Measurements from ENCODE around the gene PLAC9. TPM values are rescaled to one million over a fixed set of nuclear protein-coding genes. Genes with fewer than 3 reads are reported as not detected.
A peak's percentile ranks its signal among the peaks of the same experiment; 100 is the strongest.
"Not testable (repeated sequence)": the region's sequence is repeated elsewhere in the genome, so short reads cannot be mapped to it uniquely, and the experiment has no call there.

Gene PLAC9, protein sequence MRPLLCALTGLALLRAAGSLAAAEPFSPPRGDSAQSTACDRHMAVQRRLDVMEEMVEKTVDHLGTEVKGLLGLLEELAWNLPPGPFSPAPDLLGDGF
- 5.0 TPM for total RNA-seq

DNA sequence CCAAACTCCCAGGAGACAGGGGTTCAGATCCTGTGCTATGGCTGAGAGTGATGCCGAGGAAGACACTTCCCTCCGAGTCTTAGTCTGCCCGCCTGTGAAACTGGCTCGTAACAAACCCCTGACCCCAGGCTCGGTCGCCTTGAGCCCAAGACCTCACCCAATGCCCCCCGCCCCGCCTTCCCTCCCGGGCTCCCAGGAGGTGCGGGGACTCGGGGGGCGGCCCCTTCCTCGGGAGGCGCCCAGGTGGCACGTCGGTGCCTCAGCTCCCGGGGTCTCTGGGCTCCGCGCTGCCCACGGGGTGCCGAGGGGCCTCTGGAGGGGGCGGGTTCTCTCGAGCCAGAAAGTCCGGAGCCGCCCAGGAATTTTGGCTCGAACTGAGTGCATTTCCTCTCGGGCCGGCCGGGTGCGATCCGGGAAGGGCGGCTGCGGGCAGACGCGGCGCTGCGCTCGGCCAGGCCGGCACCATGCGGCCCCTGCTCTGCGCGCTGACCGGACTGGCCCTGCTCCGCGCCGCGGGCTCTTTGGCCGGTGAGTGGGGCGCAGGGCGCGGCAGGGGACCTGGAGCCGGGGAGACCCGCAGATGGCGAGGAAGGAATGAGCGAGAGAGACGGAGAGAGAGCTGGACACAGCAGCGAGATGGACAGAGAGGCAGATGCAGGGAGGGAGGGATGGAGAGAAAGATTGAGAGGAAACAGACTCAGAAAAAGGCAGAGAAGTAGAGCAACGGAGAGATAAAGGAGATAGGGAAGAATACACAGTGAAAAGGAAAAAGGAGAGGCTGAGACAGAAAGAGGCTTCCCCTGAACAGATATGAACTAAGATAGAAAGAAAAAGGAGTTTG, at the start of gene PLAC9:
Gene PLAC9, plus strand, starts transcription at position 432 of the 841 bp plus-strand sequence. Its CDS starts 33 bp downstream, at position 465.
- peak; percentile 57 for ATAC-seq

DNA sequence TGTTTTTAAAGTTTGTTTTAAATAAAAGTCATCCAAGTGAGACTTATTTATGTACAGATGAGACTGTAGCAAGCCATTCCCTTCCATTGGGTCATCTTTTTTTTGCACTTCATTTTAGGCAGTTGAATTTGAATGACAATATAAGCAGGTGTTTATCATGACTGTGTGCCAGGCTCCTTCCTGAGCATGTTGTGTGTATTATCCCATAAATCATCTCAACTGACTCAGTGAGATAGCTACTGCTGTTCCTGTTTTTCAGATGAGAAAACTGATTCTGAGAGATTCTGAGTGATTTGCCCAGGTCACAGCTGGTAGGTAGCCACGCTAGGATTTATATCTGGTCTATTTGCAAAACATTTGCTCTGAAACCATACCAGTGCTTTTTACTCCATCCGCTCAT, 42.4 kb upstream of the PLAC9 start:
- no peak for ATAC-seq

DNA sequence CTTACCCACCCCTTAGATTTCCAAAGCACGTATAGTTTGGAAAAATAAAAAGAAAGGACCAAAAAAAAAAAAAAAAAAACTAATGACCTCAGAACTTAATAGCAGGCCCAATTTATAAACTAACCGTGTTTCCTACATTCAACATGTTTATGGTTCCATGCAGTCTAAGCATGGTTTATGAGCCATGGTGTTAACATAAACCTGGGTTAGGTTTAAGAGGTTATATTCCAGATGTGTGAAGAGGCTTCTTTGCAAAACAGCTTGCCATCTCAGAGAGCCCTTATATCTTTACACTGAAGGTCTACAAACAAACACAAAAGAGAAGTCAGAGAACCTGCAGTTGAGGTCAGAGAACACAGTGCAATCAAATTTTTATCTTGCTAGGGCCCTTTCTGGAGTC, 38.3 kb upstream of the PLAC9 start:
- ATAC-seq = no peak

DNA sequence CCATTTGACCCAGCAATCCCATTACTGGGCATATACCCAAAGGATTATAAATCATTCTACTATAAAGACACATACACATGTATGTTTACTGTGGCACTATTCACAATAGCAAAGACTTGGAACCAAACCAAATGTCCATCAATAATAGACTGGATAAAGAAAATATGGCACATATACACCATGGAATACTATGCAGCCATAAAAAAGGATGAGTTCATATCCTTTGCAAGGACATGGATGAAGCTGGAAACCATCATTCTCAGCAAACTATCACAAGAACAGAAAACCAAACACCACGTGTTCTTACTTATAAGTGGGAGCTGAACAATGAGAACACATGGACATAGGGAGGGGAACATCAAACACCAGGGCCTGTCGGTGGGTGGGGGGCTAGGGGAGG, 34.3 kb upstream of the PLAC9 start:
- not testable (repeated sequence) for ATAC-seq

DNA sequence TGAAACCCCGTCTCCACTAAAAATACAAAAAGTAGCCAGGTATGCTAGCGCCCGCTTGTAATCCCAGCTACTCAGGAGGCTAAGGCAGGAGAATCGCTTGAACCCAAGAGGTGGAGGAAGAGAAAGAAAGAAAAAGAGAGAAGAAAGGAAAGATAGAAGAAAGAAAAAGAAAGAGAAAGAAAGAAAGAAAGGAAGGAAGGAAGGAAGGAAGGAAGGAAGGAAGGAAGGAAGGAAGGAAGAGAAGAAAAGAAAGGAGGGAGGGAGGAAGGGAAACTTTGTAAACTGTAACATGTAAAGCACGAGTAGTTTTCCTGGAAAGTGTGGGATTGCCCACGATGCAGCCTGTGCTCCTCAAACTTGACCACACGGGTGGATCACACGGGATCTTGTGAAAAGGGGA, 33.2 kb upstream of the PLAC9 start:
- ATAC-seq = not testable (repeated sequence)

DNA sequence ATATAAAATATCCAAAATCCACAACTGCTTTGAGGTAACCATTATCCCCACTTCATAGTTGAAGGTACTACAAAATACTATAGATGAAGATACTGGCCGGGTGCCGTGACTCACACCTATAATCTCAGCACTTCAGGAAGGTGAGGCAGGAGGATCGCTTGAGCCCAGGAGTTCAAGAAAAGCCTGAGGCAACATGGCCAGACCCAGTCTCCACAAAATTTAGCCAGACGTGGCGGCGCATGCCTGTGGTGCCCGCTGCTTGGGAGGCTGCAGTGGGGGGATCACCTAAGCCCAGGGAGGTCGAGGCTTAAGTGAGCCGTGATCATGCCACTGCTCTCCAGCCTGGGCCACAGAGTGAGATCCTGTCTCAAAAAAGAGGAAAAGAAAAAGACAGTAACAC, 32.4 kb upstream of the PLAC9 start:
- ATAC-seq = peak; percentile 45

DNA sequence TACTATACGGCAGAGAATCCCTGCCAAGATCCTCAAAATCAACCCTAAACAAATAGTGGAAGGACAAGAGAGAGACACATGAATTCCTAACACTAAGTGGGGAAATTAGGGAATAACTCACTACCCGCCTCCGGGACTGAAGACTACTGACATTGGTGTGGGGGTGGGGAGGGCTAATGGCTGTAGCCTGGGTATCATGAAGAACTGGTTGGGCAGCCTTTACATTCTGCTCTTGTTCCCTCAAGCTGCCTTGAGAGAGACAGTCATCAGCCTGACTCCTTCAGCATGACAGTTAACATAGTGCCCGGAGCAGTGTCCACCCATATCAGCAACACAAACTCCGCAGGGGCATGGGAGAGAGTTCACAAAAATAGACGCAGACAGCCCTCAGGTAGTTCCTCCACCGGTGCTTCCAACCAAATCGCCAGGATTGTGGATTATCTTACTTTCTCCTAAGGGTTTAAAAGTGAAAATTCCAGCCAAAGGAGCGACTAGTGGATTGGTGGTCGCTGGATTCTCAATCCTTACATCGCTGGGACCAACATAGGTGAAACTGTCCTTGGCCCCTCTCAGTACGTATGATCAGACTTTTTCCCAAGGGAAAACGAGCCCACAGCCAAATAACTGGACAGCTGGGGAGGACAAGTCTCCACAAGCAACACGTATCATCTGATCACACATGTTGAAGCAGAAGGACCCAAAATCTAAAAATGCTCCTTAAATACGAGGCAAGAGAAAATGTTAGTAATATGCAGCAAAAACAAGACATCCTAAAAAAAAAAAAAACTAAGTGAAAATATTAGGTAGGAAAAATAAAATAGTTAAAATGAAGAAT, 31.5 kb upstream of the PLAC9 start:
- ATAC-seq = peak; percentile 92

DNA sequence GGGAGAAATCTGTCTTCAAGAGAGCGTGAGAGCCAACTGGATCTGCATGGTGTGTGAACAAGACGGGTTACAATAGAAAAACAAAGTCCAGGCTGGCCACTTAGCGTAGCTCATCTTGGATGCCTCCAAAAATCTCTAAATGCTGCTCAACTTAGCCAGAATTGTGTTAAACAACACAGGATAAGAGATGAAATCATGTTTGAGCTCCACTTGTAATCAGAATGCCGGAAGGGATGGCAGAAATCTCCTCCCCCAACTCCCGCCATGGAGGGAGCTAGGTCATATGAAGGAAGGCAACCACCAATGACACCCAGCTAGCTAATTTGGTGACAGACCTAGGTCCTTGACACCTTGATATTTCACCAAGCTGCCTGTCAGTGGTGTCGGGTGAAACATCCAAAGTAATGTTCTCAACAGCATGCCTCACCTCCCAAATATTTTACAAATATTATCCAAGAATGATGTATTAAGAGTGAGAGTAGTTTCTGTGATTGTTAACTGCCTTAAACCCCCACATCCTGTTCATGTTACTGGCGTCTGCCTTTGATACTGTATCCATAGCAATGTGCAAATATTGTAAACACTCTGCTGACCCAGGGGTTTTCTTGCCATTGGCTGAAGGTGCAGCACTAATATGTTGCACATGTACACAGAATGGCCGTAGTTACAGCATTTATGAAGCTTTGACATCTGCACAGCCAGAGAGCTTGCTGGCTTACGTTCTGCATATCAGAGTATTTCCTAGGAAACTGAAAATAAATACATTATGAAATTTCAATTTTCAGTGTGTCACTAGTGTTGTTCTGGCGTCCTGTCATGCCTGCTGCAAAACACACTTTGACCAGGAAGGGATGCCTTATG, 28.2 kb upstream of the PLAC9 start:
- ATAC-seq = no peak

DNA sequence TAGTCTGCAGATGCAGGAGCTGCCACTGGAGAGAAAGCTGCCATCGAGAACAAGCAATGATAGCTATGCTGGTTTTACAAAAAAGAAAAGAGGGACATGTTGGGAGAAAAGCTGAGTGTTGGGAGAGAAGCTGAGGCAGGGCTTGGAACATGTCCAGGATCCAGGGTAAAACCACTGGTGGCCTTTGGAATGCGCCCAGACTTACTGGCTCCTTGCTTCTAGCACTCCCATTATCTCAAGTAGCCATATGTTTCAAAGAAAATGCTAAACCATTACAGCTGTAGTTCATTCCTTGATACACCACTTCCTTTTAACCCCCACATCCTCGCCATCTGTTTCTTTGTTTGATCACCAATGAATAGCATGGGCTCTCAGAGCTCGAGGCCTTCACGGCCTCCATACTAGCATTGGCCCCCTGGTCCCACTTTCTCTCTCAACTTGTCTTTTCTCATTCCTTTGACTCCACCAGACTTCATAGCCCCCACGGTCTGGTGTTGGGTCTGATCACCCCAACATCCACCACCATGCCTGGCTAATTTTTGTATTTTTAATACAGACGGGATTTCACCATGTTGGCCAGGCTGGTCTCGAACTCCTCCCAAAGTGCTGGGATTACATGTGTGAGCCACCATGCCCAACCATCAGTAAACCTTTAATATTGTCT, 23.8 kb upstream of the PLAC9 start:
- ATAC-seq = no peak

DNA sequence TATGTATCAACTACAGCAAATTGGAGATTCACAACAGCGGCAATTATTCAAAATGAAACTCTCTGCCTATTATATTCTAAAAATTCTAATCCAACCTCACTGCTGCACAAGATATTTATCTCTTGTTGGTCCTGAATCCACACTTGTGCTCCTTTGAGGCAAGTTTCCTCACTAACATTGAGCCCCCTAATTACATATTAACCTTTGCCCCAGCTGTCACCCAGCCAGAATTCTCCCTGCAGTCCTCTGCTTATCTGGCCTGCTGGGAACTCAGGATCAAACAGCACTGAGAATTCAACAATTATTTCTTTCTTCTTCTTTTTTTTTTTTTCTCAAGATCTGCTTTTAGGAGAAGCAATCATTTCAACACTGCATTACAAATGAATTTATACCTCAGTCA, 21.5 kb upstream of the PLAC9 start:
- ATAC-seq = no peak

DNA sequence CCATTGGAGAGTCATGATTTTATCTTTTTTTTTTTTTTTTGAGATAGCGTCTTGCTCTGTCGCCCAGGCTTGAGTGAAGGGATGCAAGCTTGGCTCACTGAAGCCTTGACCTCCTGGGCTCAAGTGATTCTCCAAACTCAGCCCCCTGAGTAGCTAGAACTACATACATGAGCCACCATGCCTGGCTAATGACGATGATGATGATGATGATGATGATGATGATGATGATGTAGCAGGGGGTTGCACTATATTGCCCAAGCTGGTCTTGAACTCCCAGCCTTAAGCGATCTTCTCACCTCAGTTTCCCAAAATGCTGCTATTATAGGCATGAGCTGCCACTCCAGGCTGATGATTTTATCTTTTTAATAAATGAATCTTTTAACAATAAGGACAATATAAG, 13.9 kb upstream of the PLAC9 start:
- ATAC-seq = no peak

DNA sequence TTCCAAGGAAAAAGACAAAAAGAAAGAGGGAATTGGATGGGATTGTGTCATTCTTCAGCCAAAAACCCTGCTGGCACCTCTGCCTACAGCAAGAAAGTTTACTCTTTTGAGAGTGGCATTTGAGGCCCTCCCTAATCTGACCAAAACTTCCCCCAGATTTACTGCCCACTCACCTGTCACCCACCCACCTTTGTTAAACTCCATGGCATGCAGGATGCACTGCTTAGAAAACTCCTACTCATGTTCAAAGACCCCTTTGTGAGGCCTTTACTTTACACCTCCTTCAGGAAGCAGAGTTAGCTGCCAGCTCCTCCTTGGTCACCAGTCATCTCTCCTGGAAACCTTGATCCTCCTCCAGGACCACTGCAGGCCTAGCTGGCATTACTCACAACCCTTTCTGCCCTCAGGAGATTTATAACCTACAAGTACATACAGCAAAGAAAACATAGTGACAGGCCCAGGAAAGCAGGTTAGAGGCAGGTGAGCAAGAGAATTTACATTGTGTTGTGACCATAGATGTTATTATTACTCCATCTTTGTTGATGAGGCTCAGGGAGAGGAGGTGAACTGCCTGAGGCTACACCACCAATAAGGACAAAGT, 10.3 kb upstream of the PLAC9 start:
- peak; percentile 25 for ATAC-seq

DNA sequence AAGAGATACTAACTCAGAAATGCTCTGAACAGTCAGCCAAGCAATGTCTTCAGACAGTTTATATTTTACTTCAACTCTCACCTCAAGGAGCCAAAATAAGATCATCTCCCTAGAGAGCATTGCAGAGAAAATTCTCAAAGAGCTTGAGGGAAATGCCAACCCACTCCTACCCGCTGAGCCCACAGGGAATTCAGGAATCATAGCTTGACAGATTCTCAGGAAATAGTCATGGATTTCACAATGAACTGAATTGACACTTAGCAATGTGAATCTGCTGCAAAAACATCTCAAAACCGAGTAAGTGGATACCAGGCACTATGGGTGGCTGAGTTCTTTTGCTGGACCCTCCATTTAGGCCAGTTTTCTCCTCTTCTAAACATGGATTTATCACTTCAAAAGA, 9.8 kb upstream of the PLAC9 start:
- ATAC-seq = no peak

DNA sequence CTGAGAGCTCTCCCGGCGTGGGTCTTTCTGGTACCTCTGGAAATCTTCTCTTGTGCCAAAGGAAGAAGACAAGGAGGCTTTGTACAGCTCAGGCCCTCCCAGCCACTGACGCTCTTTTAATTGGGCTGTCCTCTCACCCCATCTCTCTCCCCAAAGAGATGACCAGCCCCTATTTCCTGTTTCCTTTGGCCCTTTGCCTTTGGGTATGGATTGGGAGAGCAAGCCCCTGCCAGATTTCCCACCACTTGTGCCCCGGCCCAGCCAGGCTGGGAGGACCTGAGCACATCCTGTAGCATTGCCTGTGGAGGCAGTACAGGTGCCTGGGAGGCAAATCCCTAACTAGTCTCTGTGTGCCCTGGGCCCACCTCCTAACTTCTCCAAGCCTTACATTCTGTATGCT, 5.7 kb upstream of the PLAC9 start:
- ATAC-seq = no peak

DNA sequence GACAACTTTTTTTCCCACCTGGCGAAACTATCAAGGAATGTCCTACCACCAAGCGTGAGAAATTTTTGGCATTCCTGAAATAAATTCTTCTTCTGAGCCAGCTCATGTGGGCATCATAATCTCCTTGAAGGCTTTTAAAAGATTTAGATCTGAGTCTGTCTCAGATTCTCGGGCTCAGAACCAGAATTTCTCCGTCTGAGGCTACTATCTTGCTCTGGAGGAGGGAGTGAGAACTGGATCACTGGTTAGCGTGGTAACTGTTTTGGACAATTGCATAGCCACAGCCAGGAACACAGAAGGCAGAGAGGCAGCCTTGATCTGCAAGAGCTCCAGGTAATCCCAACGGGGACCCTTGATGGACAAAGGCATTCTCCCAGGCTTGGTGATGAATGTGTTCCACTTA, 1.0 kb upstream of the PLAC9 start:
- ATAC-seq = no peak

DNA sequence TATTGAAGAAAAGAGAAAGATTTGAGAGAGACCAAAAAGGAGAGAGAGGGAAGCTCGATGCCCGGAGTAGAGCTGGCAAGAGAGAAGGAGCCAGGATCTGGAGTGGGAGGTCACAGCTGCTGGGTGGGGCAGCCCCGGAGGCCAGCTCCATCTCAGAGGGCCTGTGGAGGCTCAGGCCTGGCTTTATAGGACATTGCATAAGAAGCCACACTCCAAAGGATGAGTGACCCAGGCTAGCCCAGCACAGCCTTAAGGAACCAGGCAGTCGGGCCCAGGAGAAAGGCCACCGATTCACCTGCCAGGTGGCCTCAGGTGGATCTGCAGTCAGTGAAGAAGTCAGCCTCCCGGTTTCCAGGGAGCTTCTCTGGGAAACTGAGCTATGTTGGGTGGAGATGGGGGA, 676 bp downstream of the PLAC9 start:
- ATAC-seq = peak; percentile 39

DNA sequence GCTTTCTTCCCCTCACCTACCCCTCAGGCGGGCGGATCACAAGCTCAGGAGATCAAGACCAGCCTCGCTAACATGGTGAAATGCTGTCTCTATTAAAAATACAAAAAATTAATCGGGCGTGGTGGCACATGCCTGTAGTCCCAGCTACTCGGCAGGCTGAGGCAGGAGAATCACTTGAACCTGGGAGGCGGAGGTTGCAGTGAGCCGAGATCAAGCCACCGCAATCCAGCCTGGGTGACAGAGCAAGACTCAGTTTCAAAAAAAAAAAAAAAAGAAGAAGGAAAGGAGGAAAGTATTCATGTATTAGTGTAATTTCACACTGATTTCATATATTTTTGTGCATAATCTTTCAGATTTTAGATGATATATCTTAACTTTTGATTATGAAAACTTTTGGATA, 1.2 kb downstream of the PLAC9 start:
- ATAC-seq = not testable (repeated sequence)

DNA sequence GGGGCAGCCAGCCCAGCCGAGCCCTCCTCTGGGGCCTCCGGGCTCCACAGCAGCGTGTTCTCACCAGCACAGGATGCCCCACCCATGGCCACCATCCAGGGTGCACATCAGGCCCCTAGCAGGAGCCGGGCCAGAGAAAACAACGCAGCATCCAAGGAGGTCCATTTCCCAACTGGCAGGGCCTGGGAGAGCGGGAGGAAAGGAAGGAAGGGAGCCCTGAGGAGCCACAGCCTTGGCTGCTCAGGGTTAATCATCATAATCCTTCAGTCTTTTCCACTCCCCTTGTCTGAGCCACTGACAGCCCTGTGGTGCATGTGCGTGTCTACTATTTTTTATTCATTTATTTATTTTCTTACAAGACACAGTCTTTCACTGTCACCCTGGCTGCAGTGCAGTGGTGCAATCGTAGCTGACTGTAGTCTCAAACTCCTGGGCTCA, 3.6 kb downstream of the PLAC9 start:
- peak; percentile 31 for ATAC-seq

DNA sequence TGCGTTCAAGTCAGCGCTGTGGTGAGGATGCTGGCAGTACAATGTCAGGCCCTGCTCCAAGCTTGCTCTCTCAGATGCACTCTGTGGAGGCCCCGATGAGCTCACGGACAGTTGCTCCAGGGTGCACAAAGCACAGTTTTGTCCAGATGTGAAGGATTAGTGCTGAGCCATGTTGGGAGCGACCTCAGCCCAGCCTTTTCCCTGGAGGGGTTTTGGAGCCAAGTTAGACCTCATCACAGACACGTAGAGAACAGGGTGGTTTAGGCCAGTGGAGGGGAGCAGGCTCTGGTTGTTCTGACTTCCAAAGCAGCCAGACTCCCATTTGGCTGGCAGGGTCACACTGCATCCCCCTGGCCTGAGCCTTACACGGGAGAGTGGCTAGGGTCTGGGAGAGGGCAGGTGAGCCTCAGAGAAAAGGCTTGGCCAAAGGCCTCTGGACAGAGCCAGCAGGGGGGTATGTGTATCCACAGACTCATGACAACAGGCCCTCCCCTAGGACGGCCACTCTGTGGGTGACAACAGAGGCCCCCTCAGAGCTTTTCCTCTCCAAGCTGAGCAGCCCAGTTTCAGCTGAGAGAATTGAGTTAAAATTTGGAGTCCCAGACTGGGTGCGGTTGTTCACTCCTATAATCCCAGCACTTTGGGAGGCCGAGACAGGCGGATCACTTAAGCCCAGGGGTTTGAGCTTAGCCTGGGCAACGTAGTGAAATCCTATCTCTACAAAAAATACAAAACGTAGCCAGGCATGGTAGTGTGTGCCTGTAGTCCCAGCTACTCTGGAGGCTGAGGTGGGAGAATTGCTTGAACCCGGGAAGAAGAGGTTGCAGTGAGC, 4.7 kb downstream of the PLAC9 start:
- peak; percentile 6 for ATAC-seq

DNA sequence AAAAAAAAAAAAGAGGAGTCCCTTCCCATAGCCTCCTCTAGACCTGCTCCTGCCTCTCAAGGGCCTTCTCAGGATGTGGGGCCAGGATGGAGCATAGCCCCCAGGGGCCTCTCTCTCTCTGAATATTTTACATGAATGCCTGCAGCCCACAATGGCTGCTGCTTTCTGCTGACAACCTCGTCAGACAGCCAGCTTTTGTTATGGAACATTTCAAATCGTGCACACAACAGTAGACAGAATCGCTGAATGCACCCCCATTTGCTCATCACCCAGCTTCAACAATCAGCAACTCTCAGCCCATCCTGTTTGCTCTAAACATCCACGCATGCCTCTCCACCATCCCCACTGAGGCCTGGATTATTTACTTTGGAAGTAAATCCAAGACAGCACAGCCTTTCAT, 5.4 kb downstream of the PLAC9 start:
- no peak for ATAC-seq

DNA sequence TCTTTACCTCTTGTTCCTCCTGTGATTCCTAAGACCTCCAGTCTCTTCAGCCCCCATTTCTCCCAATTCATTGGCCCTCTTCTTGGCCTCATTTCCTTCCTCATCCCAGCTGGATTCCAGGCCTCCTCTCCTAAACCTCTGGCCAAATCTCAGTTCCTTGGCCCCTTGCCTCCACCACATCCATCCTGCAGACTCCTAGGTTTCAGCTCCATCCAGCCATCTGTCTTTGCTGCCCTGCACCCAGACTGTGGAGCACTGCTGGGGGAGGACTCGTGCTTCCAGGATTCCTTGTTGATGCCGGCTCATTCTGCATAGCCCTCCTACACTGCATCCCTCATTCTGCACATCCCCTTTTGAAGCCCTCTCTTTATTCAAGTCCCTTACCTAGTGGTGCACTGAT, 6.7 kb downstream of the PLAC9 start:
- no peak for ATAC-seq

Measured in esophagus mucosa (tissue), 1 donor.